UCSD-AML1 (cell line): ENCODE data around the gene CBX1.

Experiments used
- DNase-seq: peaks from one replicate; lab custom pipeline; 2025; ENCODE audit not compliant: unreplicated experiment; lab: John Stamatoyannopoulos, UW

Gene CBX1

GRCh38 chr17:48027322-48027981 lies 73.8 kb downstream of the CBX1 start:
- no peak for DNase-seq

DNA sequence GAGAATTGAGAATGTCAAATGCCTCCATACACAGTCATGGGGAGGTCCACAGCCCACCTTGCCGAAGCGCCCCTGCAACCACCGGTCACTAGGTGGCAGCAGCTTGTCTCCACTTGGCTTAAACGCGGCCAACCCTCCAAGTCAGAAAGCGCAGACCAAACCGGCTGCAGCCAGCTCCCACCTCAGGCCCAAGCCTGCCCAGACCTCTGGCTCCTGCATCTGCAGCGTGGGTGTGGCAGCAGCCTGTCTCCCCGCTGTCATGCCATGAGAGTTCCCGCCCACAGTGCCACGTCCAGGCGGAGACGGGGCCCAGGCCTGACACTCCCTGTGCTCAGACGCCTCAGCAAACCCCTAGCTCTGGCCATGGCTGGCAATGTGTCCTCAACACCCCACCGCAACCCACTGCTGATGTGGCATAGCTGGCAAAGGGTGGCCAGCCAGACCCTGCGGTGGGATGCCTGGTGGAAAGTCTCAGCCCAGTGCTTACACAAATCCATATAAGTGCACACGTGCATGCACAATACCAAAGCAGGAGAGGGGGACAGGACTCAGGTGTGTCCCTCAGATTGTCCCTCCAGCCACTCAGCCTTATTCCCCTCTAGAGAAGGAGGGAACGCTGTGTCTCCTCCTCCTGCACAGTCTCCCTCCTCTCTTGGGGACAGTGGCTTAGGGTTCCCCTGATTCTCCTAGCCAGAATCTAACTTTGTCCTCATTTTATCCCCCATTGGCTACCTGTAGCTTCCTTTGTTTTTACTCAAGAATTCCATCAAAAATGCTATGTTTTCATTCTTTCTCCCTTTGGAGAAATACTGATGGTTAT lies 74.6 kb downstream of the CBX1 start:
- DNase-seq: peak; percentile 81

DNA sequence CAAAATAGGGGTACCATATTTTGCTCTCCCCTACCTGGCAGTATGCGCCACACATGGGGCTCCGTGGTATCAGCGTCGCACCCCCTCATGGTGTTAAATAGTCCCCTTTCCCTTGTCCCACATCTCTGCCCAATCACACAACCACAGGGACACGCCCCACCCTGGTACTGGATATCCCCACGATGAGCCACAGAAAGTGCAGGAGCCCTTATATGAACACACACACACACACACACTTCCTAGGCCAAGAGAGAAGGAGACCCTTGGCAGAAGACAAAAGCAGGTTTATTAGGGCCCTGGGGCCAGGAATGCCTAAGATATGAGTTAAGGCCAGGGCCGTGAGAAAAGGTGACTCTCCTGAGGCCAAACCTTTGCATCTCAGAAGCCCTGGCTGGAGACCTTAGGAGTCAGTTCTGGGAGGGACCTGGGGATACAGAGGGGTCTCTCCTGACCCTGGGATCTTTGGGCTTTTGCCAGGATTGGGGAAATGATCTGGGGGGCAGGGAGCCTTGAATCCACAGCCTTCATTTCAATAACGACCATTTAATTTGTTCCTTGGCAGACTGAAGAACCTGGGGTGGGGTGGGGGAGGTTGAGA lies 75.3 kb downstream of the CBX1 start:
- no peak for DNase-seq

DNA sequence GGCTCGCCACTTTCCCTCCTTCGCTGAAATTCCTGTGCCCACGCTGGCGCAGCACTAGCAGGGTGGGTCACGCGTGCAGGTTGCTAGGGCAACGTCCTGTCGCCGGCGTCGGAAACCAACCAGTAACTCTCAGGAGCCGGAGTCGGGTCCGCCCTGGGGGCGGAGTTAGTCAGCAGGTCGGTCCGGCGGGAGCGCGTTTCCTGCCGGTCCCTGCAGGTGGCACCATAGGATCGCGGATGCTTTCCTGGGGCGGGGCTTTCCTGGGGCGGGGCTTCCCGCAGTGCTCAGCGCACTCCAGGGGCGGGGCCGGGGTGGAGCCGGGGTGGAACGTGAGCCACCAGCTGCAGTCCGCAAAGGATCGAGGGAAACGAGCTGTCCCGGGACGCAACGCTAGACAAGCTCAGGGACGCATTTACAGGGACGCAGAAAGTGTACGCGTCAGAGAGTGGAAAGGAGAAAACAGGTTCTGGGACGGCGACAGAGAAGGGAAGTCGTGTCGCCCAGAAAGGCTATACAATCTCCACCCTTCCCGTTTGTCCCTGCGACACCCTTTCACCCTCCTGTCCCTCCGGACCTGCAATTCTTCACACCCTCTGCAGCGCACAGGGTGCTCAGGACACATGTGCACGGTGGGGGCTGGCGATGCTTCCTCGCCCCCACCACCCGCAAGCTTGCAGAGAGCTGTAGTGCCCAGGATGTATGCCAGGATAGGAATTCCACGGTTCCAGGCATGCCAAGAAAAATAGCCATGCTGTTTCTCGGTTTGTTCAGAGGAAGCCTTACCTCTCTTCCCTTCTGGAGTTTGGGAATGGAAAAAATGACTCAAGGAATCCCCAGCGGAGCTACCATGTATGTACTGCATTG lies 76.0 kb downstream of the CBX1 start:
- peak; percentile 97 for DNase-seq

GRCh38 chr17:48024149-48025039 lies 76.9 kb downstream of the CBX1 start:
- DNase-seq: no peak

DNA sequence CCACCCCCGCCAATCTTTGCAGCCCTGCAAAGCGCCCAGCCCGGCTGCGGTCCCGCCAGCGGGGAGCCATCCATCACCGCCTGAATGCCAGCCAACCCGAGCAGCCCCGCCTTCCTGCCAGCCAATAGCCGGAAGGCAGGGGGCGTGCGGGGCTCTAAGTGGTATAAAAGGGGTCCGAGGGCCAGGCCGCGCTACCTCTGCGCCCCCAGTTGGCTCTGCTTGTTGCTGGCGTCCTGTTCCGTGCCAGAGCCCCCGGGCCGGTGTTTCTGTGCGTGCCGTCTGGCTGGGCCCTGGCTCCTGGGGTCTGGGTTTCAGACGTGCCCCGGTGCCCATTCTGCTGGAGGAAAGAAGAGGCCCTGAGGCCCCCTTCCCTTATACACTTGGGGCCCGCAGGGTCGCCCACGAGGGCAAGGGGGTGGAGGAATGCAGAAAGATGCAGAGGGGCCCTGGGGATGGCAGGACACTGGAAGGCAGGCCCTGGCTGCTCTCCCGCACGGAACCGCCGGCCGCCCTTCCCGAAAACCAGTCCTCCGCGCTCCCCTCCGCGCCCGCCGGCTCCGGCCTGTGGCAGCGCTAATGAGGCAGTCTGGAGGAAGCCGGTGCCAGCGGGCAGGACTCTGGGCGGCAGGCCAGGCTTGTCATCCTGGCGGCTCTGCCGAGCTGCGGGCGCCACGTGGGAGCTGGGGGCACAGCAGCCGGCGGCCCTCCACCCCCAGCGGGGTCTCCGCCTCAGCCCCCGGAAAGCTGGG lies 77.7 kb downstream of the CBX1 start:
- DNase-seq: peak; percentile 67

DNA sequence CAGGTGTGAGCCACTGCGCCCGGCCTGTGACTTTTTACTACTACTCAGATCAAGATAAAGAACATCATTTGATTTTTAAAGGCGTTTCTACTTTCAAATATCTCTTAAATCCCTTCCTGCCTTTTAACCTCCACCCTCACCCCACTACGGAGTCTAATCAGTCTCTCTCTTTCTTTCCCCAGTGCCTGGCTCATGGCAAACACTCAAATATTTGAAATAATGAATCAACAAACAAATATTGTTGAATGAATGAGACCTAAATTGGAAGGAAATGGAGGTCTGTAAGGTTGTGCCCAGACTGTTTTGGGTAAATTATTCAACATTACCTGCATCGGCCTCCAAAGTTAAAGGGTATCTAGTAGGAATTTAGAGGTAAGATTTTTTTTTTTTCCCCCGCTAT lies 78.4 kb downstream of the CBX1 start:
- DNase-seq: no peak

GRCh38 chr17:48021934-48022333 lies 79.3 kb downstream of the CBX1 start:
- DNase-seq: no peak
